NCI-H2196 (cell line): ENCODE results near the gene IFNA5.

ENCODE experiments used
- DNase-seq: peaks from one replicate; lab custom pipeline; 2025; ENCODE audit not compliant: unreplicated experiment; lab: John Stamatoyannopoulos, UW

The IFNA5 gene

DNA sequence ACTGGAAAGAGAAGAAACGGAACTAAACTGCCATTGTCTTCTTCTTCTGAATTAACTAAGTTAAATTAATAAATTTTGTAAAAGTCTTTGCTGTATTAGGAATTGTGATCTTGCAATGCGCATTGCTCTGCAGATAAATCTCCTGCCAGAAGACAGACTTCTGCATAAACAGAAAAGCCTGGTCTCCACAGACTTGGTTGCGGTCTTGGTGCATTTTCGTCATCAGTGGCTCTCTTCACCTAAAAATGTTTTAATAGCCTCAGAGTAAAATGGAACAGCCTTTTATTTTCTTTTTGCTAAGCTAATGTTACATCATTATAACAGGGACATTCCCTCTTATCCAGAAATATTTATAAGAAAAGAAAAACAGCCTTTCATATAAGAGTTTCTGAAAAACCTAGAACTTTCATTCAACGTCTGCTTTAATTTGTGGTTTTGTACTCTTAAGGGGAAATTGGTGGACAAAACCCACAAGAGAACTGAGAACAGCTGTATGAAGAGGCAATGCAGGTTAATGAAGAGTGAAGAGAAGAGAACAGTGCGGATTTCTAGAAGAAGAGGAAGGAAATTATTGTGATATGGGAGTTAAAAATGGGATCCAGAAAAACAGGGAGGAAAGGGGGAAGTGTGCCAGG lies 10.1 kb downstream of the IFNA5 start:
- no peak for DNase-seq

DNA sequence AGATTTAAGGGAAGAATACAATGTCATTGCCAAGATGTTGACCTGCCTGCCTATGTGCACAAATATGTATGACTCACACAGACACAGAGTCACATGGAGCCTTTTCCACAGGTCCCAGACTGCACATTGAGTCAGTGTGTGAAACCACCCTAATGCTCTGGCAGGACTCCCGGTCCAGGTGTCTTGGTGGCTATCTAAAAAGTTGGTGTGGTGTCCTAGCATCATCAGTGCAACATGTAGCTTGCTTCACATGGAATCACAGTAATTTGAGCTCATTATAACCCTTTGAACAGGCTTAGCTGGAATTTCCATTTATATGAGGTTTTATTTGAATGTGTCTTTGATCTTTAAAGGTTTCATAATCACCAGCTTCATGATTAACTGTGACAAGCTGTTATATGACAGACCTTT lies 10.7 kb downstream of the IFNA5 start:
- DNase-seq: no peak

DNA sequence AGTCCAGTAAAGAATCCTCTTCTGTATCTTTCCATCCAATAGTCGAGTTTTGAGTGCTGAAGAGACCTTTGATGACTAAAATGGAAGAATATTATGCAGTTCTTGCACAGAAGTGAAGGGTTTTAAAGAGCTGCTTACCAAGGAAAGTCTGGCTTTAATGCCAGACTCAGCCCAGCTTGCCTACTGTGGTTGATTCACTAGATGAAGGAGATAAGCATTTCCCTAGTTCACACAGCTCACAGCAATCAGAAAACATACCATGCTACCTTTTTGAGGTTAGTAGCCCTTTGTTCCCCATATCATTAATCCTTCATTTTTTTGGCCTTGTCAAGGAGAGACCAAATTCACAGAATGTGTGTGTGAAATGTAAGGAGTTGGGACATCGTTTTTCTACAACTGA lies 15.3 kb downstream of the IFNA5 start:
- no peak for DNase-seq

DNA sequence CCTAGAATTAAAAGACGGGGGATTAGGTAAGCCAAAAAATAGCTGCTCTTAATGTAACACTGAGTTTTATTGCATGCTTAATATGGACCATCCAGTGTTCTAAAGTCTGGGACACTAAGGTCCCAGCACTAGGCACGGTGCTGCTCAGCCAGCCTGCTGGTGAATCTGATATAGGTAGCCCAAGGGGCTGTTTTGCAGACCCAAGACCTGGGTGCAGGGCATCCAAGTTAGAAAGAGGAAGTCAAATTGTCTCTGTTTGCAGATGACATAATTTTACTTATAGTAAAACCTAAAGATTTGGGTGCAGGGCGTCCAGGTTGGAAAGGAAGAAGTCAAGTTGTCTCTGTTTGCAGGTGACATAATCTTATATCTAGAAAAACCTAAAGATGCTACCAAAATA lies 17.8 kb downstream of the IFNA5 start:
- no peak for DNase-seq

DNA sequence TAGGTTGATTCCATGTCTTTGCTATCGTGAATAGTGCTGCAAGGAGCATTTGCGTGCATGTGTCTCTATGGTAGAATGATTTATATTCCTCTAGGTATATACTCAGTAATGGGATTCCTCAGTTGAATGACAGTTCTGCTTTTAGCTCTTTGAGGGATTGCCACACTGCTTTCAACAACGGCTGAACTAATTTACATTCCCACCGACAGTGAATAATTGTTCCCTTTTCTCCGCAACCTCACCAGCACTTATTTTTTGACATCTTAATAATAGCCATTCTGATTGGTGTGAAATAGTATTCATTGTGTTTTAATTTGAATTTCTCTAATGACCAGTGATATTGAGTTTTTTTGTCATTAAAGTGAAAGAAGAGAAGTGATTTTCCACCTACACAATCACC lies 18.5 kb downstream of the IFNA5 start:
- no peak for DNase-seq

DNA sequence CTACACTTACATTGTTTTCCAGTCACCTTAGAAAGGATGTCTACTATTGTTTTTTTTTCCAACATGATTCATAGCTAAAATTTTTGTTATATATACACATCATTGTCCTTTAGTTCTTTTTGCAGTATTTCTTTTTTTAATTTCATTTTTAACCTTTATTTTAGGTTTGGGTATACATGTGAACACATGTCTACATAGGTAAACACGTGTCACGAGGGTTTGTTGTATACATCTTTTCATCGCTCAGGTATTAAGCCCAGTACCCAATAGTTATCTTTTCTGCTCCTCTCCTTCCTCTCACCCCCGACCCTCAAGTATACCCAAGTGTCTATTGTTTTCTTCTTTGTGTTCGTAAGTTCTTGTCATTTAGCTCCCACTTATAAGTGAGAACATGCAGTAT lies 19.0 kb downstream of the IFNA5 start:
- DNase-seq: no peak

DNA sequence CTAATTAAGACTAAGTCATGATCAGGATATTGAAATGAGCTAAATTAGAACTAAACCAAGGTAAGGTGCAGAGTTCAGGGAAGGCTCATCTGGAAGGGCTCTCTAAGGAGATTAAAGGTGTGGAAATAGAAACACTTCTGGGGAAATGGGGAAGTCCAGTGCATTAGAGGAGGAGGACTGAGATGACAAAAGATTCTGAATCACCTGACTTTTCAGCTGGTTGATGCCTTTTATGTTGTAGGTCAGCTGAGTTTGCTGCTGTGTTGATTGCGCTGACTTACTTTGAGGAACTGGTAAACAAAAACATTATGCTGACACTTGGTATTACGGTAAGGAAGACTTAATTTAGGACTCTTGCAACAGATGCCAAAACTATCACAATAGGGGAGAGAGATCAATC lies 23.8 kb downstream of the IFNA5 start:
- no peak for DNase-seq

DNA sequence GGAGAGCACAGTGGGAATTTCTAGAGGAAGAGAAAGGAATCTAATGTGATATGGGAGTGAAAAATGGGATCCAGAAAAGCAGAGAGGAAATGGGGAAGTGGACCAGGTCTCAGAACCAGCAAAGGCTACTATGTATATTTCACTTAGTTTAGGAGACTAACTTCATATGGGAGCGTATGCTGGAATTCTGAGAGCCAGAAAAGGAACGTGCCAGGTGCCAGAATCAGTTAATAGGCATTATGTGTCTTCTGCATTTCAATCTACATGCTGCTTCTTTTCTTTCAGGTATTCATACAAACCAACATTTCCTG lies 36.8 kb downstream of the IFNA5 start:
- DNase-seq: no peak

DNA sequence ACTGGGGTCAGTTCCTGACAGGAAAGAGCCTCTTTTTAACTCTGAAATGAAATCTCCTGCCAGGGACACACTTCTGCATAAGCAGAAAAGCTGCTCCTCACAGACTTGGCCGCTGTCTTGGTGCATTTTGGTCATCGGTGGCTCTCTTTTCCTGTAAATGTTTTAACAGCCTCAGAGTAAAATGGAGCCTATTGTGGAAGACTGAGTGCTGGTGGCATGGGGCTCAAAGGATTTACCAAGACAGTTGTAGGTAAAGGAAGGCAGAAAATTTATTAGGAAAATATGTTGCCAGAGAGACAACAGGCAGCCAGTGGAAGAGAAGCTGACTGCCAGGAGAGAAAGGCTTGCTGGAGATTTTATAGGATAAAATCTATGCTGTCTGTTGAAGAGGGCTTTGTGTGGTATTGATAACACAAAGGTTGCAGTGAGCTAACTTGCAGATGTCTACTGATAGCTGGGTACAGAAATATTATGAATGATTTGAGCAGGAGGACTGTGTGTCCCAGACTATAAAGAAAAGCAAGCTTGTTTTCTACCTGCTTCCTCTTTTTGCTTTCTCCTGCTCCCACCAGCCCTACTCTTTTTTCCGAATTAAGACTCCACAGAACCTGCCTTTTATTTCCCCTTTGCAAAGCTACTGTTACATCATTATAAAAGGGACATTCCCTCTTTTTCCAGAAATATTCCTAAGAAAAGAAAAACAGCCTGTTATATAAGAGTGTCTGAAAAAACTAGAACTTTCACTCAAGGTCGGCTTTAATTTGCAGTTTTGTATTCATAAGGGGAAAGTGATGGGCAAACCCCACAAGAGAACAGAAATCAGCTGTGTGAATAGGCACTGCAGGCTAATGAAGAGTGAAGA lies 37.4 kb downstream of the IFNA5 start:
- DNase-seq: no peak

DNA sequence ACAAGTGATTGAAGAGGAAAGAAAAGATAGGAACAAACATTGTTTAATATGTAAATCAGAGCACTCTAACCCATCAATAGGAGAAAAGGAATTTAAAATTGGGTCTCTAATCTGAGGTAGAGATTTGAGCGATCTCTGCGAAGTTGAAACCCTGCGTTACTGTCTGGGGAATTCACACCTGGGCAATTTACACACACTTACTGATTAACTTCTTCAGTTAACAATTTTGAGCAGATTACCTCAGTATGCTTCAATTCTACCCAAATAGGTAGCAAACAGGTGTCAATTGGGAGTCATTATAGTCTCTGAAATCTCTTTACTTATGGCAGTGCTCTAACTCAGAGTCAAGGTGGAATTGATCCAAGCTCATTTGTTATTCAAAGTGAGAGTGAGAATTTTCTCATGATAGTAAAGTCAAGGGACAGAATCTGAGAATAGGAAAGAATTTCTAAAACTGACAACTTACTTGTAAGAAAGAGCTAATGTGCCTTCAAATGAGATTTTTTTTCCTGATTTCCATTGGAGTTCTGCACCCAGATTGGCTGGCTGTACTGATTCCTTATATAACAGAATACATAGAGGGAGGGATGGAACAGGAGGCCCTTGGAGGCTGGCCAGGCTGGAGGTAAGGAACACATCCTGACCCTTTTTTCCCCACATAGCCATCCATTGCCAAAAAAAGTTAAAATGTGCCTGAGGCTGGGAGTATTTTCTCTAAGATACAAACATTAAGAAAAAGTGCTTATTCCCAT lies 38.2 kb downstream of the IFNA5 start:
- DNase-seq: no peak

DNA sequence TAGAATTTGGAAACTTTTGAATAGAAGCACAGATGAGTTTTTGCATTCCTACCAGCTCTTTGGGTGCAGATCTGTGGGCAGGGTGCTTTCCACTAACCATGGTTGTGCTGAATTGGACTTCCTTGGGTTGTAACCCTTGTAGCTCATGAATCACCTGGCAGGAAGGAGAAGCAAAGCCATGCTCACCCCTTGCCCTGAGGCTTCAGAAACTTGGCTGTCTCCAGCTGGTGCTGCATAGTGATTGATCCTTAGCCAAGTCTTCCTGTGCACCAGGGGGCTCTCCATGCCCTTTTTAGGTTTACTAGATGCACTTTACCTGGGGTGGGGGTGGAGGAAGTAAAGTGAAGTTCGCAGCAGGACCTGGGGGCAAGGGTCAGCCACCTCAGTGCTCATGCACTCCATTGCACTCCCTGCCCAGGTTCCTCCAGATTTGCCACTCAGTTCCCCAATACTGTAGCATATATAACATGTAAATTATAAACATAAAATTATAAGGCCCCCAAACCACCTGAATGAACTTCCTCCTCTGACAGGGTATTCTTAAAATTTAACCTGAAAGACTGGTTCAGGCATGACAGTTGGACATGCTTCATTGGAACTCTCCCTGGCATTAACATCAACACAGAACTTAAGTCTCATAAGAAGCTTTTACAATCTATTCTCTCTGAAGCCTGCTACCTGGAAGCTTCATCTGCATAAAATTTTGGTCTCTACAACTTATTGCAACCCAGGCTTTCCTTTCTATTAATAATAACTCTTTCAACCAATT lies 39.5 kb downstream of the IFNA5 start:
- DNase-seq: no peak

DNA sequence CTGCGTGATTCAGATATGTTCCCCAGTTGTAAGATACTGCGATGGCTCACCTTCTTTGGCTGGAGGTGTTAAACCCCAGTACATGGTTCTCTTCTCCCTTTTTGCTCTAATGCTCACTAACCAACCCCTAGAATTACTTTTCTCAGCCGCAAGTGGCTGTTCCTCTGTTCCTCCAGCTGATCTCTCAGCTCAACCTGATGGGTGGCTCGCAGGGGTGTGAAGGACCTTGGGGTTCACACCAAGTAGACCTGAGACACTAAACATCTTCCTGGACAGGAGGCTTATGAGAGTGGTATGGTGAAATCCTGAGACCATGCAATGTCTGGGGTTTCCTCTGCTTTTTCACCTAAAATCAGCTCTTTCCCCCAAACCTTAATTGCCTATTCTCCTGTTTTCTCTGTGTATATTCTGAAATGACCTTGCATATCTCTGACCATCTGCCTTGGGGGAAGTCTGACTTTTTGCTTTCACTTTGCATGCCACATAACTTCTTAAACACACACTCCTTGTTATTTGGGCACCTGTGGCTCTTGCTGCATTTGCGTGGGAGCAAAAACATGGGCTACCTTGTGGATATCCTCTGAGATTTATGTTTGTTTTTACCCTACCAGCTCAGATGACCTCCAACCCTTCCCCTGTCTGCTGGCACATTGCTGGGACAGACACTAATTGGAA lies 49.4 kb downstream of the IFNA5 start:
- DNase-seq: no peak
